ENCODE data around the gene DDX39B. TPM values are rescaled to one million over a fixed set of nuclear protein-coding genes. Genes with fewer than 3 reads are reported as not detected.
"Not testable (repeated sequence)": the region's sequence is repeated elsewhere in the genome, so short reads cannot be mapped to it uniquely, and the experiment has no call there.

DDX39B gene
- total RNA-seq, 1 donor from 2014 or later: 230 TPM

DNA sequence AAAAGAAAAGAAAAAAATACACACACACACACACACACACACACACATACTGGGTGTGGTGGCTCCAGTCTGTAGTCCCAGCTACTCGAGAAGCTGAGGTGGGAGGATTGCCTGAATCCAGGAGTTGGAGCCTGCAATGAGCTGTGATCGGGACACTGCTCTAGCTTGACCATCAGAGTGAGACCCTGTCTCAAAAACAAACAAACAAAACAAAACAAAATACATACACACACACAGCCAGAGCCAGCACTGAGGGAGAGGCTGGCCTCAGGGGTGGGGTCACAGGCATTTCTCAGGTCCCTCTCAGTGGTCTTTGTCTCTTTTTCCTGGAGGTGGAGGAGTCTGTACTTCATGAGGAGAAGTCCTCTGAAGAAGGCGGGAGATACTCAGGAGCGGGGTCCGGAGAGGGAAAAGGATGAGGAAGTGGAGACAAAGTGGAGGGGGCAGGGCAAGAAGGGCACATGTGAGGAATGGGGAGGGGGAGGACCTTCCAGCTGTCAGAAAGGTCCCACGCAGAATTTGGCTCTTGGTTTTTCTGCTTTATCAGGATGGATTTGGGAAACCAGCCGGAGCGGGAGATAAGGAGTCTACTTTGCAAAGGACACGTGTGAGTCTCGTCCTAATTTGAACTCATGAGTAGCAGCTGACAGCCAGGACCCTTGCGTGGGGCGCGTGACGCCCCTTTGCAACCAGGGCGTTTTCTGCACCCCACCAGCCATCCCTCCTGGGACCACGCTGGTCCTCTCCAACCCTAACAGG, 51.5 kb downstream of the DDX39B start:
- DNase-seq (ENCODE audit: low spot score): no peak
- Mint-ChIP-seq H3K4me3 (ENCODE audit: unreplicated experiment) (no peak overlapping the region), H3K4me1 (ENCODE audit: low read depth) (peaks cover 27% of the 10 kb centered on the region), H3K27ac (ENCODE audit: unreplicated experiment) (no peak overlapping the region), H3K9me3 (ENCODE audit: low read depth) (no peaks in the 10 kb centered on the region), H3K27me3 (ENCODE audit: low read depth) (no peaks in the 10 kb centered on the region), H3K36me3 (ENCODE audit: low read depth) (no peaks in the 10 kb centered on the region)
- TF ChIP-seq, protein P1, sequence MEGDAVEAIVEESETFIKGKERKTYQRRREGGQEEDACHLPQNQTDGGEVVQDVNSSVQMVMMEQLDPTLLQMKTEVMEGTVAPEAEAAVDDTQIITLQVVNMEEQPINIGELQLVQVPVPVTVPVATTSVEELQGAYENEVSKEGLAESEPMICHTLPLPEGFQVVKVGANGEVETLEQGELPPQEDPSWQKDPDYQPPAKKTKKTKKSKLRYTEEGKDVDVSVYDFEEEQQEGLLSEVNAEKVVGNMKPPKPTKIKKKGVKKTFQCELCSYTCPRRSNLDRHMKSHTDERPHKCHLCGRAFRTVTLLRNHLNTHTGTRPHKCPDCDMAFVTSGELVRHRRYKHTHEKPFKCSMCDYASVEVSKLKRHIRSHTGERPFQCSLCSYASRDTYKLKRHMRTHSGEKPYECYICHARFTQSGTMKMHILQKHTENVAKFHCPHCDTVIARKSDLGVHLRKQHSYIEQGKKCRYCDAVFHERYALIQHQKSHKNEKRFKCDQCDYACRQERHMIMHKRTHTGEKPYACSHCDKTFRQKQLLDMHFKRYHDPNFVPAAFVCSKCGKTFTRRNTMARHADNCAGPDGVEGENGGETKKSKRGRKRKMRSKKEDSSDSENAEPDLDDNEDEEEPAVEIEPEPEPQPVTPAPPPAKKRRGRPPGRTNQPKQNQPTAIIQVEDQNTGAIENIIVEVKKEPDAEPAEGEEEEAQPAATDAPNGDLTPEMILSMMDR (IDR thresholded peaks at IDR 0.05): no peak

DNA sequence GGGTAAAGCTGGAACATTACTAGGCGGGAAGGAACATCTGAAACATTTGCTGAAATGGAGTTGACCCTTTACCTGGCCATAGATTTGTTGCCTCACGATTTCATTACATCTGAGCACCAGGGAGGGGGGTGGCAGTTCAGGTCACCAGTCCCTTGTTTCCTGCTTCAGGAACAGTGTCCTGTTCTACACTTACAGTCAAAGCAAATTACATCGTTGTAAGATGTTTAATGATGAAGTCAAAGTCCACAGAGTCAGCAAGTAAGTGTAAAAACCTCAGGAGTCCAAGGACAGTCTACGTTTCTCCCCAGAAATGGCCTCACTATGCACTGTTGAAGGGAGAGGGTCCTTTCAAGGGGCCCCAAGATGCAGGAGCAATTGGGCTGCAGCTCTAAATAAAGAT, 52.7 kb downstream of the DDX39B start:
- TF ChIP-seq, protein P1 (IDR thresholded peaks at IDR 0.05): no peak
- no peaks in the 10 kb centered on the region for H3K27me3 Mint-ChIP-seq (ENCODE audit: low read depth)
- H3K4me3 Mint-ChIP-seq (ENCODE audit: unreplicated experiment): no peak overlapping the region
- no peak for DNase-seq (ENCODE audit: low spot score)
- H3K9me3 Mint-ChIP-seq (ENCODE audit: low read depth): no peaks in the 10 kb centered on the region
- H3K4me1 Mint-ChIP-seq (ENCODE audit: low read depth): peaks cover 30% of the 10 kb centered on the region
- H3K27ac Mint-ChIP-seq (ENCODE audit: unreplicated experiment): no peak overlapping the region
- no peaks in the 10 kb centered on the region for H3K36me3 Mint-ChIP-seq (ENCODE audit: low read depth)

DNA sequence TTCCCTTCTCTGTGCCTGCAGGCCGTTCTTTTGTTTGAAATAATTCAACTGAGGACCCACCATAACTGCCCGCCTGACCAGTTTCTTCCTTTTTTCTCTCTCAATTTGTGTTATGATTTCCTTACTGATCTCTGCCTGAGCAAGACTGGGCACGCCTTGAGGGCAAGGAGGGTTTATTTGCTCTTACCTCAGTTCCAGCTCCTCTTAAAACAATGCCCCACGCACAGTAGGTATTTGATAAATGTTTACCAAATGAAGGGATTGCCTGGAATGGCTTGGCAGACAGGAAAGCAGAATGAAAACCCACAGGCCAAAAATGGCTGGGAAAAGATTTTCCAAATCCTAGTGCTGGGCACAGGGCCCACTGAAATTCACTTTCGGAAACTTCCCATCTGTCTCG, 54.1 kb downstream of the DDX39B start:
- H3K27me3 Mint-ChIP-seq (ENCODE audit: low read depth); H3K27ac Mint-ChIP-seq (ENCODE audit: unreplicated experiment); H3K4me3 Mint-ChIP-seq (ENCODE audit: unreplicated experiment); H3K36me3 Mint-ChIP-seq (ENCODE audit: low read depth); DNase-seq (ENCODE audit: low spot score); H3K9me3 Mint-ChIP-seq (ENCODE audit: low read depth): not testable (repeated sequence)
- peaks cover 29% of the 10 kb centered on the region for H3K4me1 Mint-ChIP-seq (ENCODE audit: low read depth)

DNA sequence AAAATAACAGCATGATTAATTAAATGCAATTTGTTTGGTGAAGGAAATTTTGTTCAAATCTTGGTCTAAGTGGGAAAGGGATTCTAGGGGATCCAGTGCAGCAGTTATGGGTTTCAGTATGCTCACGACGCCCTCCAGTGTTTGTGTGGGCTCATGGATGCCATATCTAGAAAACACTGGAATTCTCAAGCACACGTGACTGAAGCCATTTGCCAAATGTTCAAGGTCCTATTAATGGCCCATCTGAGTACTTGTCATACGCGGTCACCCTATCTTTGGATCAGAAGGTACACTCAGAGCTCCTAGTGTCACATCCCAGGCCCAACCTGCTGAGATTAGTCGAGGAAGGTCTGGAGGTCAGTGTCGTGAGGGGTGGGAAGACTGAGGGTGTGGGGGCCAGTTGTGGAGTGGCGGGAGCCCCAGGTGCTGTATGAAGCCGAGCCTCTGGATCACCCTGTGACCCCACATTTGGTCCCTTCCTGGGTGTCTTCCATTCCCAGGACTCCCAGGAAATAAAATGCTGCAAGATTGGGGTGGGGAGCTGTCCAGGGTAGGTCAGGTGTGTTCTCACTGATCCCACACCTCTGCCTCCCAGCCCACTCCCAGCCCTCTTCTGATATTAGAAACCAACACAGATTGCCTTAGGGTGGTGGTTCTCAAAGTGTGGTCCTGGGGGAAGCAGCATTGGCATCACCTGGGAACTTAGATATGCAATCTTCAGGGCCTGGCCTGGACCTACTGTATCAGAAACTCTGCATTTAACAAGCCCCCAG, 55.6 kb downstream of the DDX39B start:
- H3K9me3 Mint-ChIP-seq (ENCODE audit: low read depth); DNase-seq (ENCODE audit: low spot score); H3K27ac Mint-ChIP-seq (ENCODE audit: unreplicated experiment); H3K4me3 Mint-ChIP-seq (ENCODE audit: unreplicated experiment); H3K36me3 Mint-ChIP-seq (ENCODE audit: low read depth); H3K27me3 Mint-ChIP-seq (ENCODE audit: low read depth): not testable (repeated sequence)
- peaks cover 22% of the 10 kb centered on the region for H3K4me1 Mint-ChIP-seq (ENCODE audit: low read depth)

DNA sequence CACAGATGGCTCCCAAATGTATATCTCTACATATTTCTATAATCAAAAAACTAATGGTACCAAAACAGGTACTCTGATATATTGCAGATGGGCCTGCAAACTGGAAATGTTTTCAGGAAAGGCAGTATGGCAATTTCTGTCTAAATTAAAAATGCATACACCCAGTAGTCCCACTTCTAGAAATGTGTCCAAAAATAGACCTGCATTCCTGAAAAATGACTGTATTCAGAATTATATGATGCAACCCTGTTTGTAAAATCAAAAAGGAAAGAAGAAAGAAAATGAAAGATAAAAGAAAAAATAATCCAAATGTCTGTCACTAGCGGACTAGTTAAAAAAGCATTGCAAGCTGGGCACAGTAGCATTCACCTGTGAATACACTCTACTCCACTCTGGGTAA, 56.7 kb downstream of the DDX39B start:
- no peaks in the 10 kb centered on the region for H3K27me3 Mint-ChIP-seq (ENCODE audit: low read depth)
- DNase-seq (ENCODE audit: low spot score): no peak
- no peaks in the 10 kb centered on the region for H3K36me3 Mint-ChIP-seq (ENCODE audit: low read depth)
- peaks cover 20% of the 10 kb centered on the region for H3K4me1 Mint-ChIP-seq (ENCODE audit: low read depth)
- H3K4me3 Mint-ChIP-seq (ENCODE audit: unreplicated experiment): peak overlapping the region; percentile 23
- H3K9me3 Mint-ChIP-seq (ENCODE audit: low read depth): no peaks in the 10 kb centered on the region
- H3K27ac Mint-ChIP-seq (ENCODE audit: unreplicated experiment): peak overlapping the region; percentile 87
- TF ChIP-seq, protein P1 (IDR thresholded peaks at IDR 0.05): no peak

DNA sequence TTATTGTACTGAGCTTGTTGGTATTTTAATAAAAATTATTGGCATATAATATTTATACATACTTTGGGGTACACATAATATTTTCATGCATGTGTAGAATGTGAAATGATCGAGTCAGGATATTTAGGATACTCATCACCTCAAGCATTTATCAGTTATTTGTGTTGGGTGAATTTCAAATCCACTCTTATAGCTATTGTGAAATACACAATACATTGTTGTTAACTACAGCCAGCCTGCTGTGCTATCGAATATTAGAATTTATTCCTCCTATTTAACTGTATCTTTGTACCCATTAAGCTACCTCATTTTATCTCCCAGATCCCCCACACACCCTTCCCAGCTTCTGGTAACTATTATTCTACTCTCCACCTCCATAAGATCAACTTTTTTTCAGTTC, 58.4 kb downstream of the DDX39B start:
- peaks cover 2% of the 10 kb centered on the region for H3K36me3 Mint-ChIP-seq (ENCODE audit: low read depth)
- no peaks in the 10 kb centered on the region for H3K9me3 Mint-ChIP-seq (ENCODE audit: low read depth)
- H3K4me3 Mint-ChIP-seq (ENCODE audit: unreplicated experiment): no peak overlapping the region

More for the DNA sequence above, 58.4 kb downstream of the DDX39B start:
- TF ChIP-seq, protein P1 (IDR thresholded peaks at IDR 0.05): no peak
- no peak for DNase-seq (ENCODE audit: low spot score)
- Mint-ChIP-seq H3K4me1 (ENCODE audit: low read depth) (peaks cover 20% of the 10 kb centered on the region), H3K27me3 (ENCODE audit: low read depth) (peaks cover 3% of the 10 kb centered on the region), H3K27ac (ENCODE audit: unreplicated experiment) (no peak overlapping the region)

Data from chondrocyte (in vitro differentiated cells).